GM12875 (cell line): Measurements from ENCODE around the gene SKAP2.

ENCODE experiments used
- H3K4me3 ChIP-seq: one replicate; pipeline ENCODE4 v1.5.1; 2011; ENCODE audit warnings: low read depth, low read length, control low read depth
- CTCF ChIP-seq: IDR thresholded peaks from 2 replicates; pipeline ENCODE4 v1.5.1; 2011; ENCODE audit warnings: low read depth, mild to moderate bottlenecking, control low read depth, inconsistent platforms, low read length, moderate library complexity, borderline replicate concordance; ENCODE audit not compliant: insufficient read depth

SKAP2 gene

DNA sequence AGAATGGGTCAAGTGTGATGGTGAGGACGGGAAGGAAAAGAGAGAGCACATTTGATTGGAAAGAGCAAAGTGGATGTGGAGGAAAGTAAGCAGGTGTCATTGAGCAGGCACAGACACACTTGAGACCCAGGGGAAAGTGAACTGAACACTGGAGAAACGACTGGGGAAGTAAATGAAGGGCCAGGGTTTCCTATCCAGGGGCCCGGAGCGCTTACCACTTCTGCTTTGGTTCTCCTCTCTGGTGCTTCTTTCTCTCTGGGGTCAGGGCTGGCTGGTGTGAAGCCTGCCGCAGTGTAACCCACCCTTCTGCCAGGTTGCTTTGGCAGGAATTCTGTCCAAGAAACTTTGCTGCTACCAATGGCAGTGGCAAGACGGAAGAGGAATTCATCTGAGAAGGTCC lies 219.3 kb downstream of the SKAP2 start:
- TF ChIP-seq CTCF: no peak
- H3K4me3 ChIP-seq: no peak overlapping the region

DNA sequence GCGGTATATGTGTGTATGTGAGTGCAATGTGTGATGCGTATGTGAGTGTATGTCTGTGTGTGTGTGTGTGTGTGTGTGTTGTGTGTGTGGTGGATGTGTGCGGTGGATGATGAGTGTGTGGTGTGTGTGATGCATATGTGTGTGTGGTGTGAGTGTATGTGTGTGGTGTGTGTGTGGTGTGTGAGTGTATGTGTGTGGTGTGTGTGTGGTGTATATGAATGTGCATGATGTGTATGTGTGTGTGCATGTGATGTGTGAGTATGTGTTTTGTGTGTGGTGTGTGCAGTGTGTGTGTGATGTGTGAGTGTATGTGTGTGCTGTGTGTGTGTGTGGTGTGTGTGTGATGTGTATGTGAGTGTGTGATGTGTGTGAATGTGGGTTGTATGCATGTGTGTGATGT lies 222.0 kb downstream of the SKAP2 start:
- TF ChIP-seq CTCF: no peak

DNA sequence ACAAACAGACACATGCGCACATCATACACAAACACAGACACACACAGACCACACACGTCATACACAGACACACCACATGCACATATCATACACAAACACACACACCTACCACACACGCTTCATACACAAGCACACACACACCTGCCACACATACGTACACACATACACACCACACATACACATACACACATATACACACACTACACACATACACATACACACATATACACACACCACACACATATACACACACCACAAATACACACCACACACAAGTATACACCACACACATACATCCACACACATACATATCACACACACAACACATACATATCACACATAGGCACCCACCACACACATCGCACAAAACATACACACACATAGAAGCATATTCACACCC lies 224.7 kb downstream of the SKAP2 start:
- H3K4me3 ChIP-seq: no peak overlapping the region
- TF ChIP-seq CTCF: no peak

More for the DNA sequence above, 222.0 kb downstream of the SKAP2 start:
- no peak overlapping the region for H3K4me3 ChIP-seq

DNA sequence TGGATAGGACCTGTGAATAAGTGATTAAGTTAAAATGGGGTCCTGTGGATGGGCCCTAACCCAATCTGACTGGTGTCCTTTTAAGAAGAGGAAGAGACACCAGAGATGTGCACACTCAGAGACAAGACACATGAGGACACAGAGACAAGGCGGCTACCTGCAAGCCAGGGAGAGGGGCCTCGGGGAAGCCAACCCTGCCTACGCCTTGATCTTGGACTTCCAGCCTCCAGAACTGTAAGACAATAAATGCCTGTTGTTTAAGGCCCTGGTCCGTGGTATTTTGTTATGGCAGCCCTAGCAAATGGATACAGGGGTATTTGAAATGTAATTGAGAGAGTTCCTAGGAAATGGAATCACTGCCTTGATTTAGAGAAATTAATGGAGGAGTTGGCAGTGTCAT lies 225.3 kb downstream of the SKAP2 start:
- no peak overlapping the region for H3K4me3 ChIP-seq
- TF ChIP-seq CTCF: no peak

DNA sequence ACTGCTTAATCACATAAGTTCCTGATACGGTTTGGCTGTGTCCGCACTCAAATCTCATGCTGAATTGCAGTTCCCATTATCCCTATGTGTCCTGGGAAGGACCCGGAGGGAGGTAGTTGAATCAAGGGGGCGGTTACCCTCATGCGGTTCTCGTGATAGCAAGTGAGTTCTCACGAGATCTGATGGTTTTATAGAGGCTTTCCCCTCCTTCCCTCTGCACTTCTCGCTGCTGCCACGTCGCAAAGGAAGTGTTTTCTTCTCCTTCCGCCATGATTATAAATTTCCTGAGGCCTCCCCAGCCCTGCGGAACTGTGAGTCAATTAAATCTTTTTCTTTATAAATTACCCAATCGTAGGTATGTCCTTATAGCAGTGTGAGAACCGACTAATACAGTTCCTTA lies 226.2 kb downstream of the SKAP2 start:
- no peak overlapping the region for H3K4me3 ChIP-seq
- no peak for TF ChIP-seq CTCF

DNA sequence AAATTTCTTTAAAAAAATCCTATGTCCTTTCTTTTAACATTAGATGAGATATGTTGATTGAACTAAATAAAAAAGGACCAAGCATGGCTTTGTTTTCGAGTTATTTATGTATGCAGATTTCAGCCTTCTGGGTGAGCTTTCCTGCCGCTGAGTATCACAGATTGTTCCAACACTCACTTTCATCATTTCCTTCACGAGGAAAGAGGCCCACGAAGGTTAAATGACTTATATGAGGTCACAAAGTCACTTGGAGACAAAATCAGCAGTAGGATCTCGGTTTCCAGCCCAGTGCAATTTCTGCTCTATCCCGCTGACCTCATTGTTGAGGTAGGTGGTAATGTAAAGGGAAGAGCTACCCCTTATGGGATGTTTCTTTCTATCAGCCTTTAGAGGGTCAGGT lies 226.8 kb downstream of the SKAP2 start:
- H3K4me3 ChIP-seq: no peak overlapping the region
- no peak for TF ChIP-seq CTCF

DNA sequence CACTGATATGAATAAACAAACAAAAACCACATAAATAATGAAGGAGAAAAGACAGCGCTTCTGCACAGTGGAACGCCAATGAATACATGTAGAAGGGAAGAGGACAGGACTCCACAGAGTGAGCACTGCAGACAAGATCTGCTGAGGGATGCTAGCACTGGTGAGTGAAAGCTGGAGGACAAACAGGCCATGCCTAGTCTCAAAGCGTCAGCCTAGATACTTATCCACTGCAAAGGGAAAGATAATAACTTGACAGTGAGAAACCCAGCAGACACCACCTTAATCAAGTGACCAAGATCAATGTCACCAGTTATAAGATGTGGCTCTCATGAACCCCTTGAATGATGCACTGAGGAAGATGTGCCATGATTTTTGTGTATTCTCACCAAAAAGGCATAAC lies 227.6 kb downstream of the SKAP2 start:
- TF ChIP-seq CTCF: no peak
- no peak overlapping the region for H3K4me3 ChIP-seq
